NOMO-1 (cell line): ENCODE data around the gene ATP2A1.
"Not testable (repeated sequence)": the region's sequence is repeated elsewhere in the genome, so short reads cannot be mapped to it uniquely, and the experiment has no call there.

Experiments used
- DNase-seq, 2 experiments: peaks; one replicate each; lab custom pipeline; 2025; ENCODE audit not compliant: unreplicated experiment in 2 of 2; lab: John Stamatoyannopoulos, UW

The ATP2A1 gene

GRCh38 chr16:28904828-28905227 is 26.5 kb downstream of the ATP2A1 start:
- DNase-seq: no peak

- DNase-seq: no peak
Observed at GRCh38 chr16:28905229-28905754, 27.0 kb downstream of the ATP2A1 start.

GRCh38 chr16:28905800-28906372 is 27.6 kb downstream of the ATP2A1 start:
- no peak for DNase-seq

- DNase-seq: no peak
Observed at GRCh38 chr16:28910086-28911031, 32.1 kb downstream of the ATP2A1 start.

GRCh38 chr16:28912558-28912957 is 34.3 kb downstream of the ATP2A1 start:
- DNase-seq: no peak

- no peak for DNase-seq
Observed at GRCh38 chr16:28913946-28914724, 35.8 kb downstream of the ATP2A1 start.

- no peak for DNase-seq
Observed at GRCh38 chr16:28915181-28915580, 36.9 kb downstream of the ATP2A1 start.

GRCh38 chr16:28917095-28917494 is 38.8 kb downstream of the ATP2A1 start:
- DNase-seq: no peak

GRCh38 chr16:28918698-28919097 is 40.4 kb downstream of the ATP2A1 start:
- no peak for DNase-seq

- DNase-seq: no peak
Observed at GRCh38 chr16:28923231-28923587, 44.9 kb downstream of the ATP2A1 start.

GRCh38 chr16:28923652-28924398 is 45.5 kb downstream of the ATP2A1 start:
- DNase-seq: peak; percentile 87 to 91

- no peak for DNase-seq
Observed at GRCh38 chr16:28924399-28924761, 46.1 kb downstream of the ATP2A1 start.

GRCh38 chr16:28924762-28925385 is 46.6 kb downstream of the ATP2A1 start, which contains the start of gene RABEP2:
TSS of gene RABEP2 (minus strand) at chr16:28925238. CDS start at chr16:28925163, 75 bp downstream.
- peak; percentile 89 to 91 for DNase-seq

- DNase-seq: peak; percentile 82 to 85
Observed at GRCh38 chr16:28925386-28926228, 47.3 kb downstream of the ATP2A1 start.

GRCh38 chr16:28926284-28926683 is 48.0 kb downstream of the ATP2A1 start:
- DNase-seq: not testable (repeated sequence)

GRCh38 chr16:28927815-28928214 is 49.5 kb downstream of the ATP2A1 start:
- no peak for DNase-seq

- no peak for DNase-seq
Observed at GRCh38 chr16:28930203-28930602, 51.9 kb downstream of the ATP2A1 start.

GRCh38 chr16:28930652-28931051 is 52.4 kb downstream of the ATP2A1 start:
- DNase-seq: peak; percentile 8 to 14

GRCh38 chr16:28931801-28932225 is 53.5 kb downstream of the ATP2A1 start, which contains the start of gene CD19:
TSS of gene CD19 (plus strand) at chr16:28931971. CDS start at chr16:28932001, 30 bp downstream.
- DNase-seq: no peak
